Natural killer cell (primary cell): ENCODE data around the gene KRTAP10-10. TPM values are rescaled to one million over a fixed set of nuclear protein-coding genes. Genes with fewer than 3 reads are reported as not detected.
"Not testable (repeated sequence)": the region's sequence is repeated elsewhere in the genome, so short reads cannot be mapped to it uniquely, and the experiment has no call there.

Source experiments
- ATAC-seq, 3 donors: fragments of 150-1000 bp in 2 of 3; fragments of 200-7000 bp in 1 of 3; cut with Tn5 transposase; 1 replicate in 1 of 3; 2 replicates in 2 of 3; pipeline ENCODE4 v1.10.0; 2021; ENCODE audit warnings: mild to moderate bottlenecking in 2 of 3, moderate library complexity in 2 of 3
- DNase-seq, 2 donors: peaks; one replicate each; pipeline versions ENCODE4 v3.0.0 to v3.0.0-alpha.2; 2013 to 2021; ENCODE audit warnings: mixed read lengths in 1 of 2
- H3K27ac ChIP-seq: one replicate; pipeline ENCODE4 v1.5.1; 2013; ENCODE audit warnings: mild to moderate bottlenecking, low read length
- H3K27me3 ChIP-seq: one replicate; pipeline ENCODE4 v1.6.1; 2013; ENCODE audit warnings: low read length; ENCODE audit not compliant: control insufficient read depth, insufficient read depth
- H3K36me3 ChIP-seq: one replicate; pipeline ENCODE4 v1.6.1; 2013; ENCODE audit warnings: low read length; ENCODE audit not compliant: control insufficient read depth, insufficient read depth
- H3K4me1 ChIP-seq: one replicate; pipeline ENCODE4 v1.6.1; 2013; ENCODE audit warnings: low read length; ENCODE audit not compliant: control insufficient read depth, insufficient read depth
- H3K4me3 ChIP-seq: one replicate; pipeline ENCODE4 v1.5.1; 2013; ENCODE audit warnings: low read length
- H3K9me3 ChIP-seq: one replicate; pipeline ENCODE4 v1.6.1; 2013; ENCODE audit warnings: low read length; ENCODE audit not compliant: control insufficient read depth, insufficient read depth
- H3K27ac Mint-ChIP-seq, 2 donors: one replicate each; pipeline ENCODE4 v1.8.0; 2022; ENCODE audit warnings: mild to moderate bottlenecking in 2 of 2, mixed read lengths in 2 of 2, moderate library complexity in 1 of 2
- H3K27me3 Mint-ChIP-seq, 2 donors: one replicate each; pipeline ENCODE4 v1.8.0; 2022; ENCODE audit warnings: low read depth in 2 of 2, mixed read lengths in 2 of 2
- H3K36me3 Mint-ChIP-seq: one replicate; pipeline ENCODE4 v1.8.0; 2022; ENCODE audit warnings: mixed read lengths
- H3K4me1 Mint-ChIP-seq, 2 donors: one replicate each; pipeline ENCODE4 v1.8.0; 2022; ENCODE audit warnings: mixed read lengths in 2 of 2
- H3K4me3 Mint-ChIP-seq: one replicate; pipeline ENCODE4 v1.8.0; 2022; ENCODE audit warnings: mild to moderate bottlenecking, moderate library complexity, mixed read lengths
- H3K9me3 Mint-ChIP-seq, 2 donors: one replicate each; pipeline ENCODE4 v1.8.0; 2022; ENCODE audit warnings: mixed read lengths in 2 of 2
- whole genome bisulfite sequencing: methylation state at CpG from one replicate; pipeline ENCODE4 v1.1.7; 2013; ENCODE audit warnings: missing lambda C conversion rate; ENCODE audit not compliant: insufficient coverage; 5-methylcytosine and 5-hydroxymethylcytosine counted together
- intact Hi-C: fragments of 100-400 bp; cut with micrococcal nuclease; formaldehyde crosslinking; loops from one replicate; pipeline ENCODE4 v1.14.2; 2022
- total RNA-seq, 4 donors: library from RNA; stranded (reverse); fragments of 120-200 nt in 1 of 4; gene quantifications; one replicate each; pipeline versions ENCODE4 v1.2.3 to v1.2.4, GENCODE V29; 2013 to 2022
- TF ChIP-seq, protein P1 (sequence below): fragments of 200-600 bp; IDR thresholded peaks from one replicate; pipeline ENCODE4 v1.8.0; 2022; ENCODE audit warnings: antibody characterized with exemption

Gene KRTAP10-10
- total RNA-seq, 3 donors from 2014 or later (not counting 1 experiment from before 2014, with no cell fraction given) = not detected

DNA sequence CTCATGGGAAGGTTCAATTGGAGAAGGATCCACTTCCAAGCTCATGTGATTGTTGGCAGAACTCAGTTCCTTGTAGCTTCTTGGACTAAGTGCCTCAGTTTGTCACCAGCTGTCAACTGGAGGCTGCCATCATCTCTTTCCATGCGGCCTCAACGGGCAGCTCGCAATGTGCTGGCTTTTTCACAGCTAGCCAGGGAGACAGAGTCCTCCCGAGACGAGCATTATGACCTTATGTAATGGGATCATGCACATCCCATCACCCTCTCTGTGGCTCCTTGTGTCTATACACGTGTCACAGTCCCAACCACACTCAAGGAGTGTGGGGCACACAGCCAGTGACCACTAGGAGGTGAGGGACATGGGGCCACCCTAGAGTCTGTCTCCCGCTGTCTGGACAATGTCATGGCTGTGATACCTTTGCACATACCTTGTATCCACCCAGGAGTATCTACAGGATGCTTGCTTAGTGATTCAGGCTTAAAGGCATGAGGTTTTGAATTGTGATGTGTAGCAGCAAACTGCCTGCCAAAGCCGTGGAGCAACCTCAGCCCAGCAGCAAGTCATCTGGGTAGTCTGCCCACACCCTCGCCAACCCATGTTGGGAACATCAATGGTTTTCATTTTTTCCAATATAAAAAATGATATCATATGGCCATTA, 41.0 kb upstream of the KRTAP10-10 start:
- no peak for DNase-seq

GRCh38 chr21:44598061-44598460, 39.1 kb upstream of the KRTAP10-10 start:
- intact Hi-C loops = no loop called here
- Mint-ChIP-seq H3K36me3 (no peaks in the 10 kb centered on the region), H3K9me3 (peaks cover 2 to 3% of the 10 kb centered on the region in 2 donors), H3K27me3 (peaks cover 7 to 16% of the 10 kb centered on the region in 2 donors), H3K4me1 (no peaks in the 10 kb centered on the region), H3K4me3 (no peak overlapping the region), H3K27ac (no peak overlapping the region)
- Histone ChIP-seq H3K4me3 (no peak overlapping the region), H3K36me3 (no peaks in the 10 kb centered on the region), H3K9me3 (no peaks in the 10 kb centered on the region), H3K27ac (no peak overlapping the region), H3K27me3 (no peaks in the 10 kb centered on the region), H3K4me1 (no peaks in the 10 kb centered on the region)
- ATAC-seq (no peak), DNase-seq (no peak)
- TF ChIP-seq, protein P1, sequence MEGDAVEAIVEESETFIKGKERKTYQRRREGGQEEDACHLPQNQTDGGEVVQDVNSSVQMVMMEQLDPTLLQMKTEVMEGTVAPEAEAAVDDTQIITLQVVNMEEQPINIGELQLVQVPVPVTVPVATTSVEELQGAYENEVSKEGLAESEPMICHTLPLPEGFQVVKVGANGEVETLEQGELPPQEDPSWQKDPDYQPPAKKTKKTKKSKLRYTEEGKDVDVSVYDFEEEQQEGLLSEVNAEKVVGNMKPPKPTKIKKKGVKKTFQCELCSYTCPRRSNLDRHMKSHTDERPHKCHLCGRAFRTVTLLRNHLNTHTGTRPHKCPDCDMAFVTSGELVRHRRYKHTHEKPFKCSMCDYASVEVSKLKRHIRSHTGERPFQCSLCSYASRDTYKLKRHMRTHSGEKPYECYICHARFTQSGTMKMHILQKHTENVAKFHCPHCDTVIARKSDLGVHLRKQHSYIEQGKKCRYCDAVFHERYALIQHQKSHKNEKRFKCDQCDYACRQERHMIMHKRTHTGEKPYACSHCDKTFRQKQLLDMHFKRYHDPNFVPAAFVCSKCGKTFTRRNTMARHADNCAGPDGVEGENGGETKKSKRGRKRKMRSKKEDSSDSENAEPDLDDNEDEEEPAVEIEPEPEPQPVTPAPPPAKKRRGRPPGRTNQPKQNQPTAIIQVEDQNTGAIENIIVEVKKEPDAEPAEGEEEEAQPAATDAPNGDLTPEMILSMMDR = no peak
- 88% methylated on average over 11 of the region's 11 CpGs for WGBS

More for the DNA sequence above, 41.0 kb upstream of the KRTAP10-10 start:
- Mint-ChIP-seq H3K9me3 (peaks cover 2 to 3% of the 10 kb centered on the region in 2 donors), H3K4me1 (peaks cover 0 to 5% of the 10 kb centered on the region in 2 donors), H3K27ac (no peak overlapping the region), H3K4me3 (no peak overlapping the region), H3K27me3 (peaks cover 13 to 17% of the 10 kb centered on the region in 2 donors), H3K36me3 (no peaks in the 10 kb centered on the region)
- Histone ChIP-seq H3K36me3 (no peaks in the 10 kb centered on the region), H3K27ac (no peak overlapping the region), H3K4me1 (no peaks in the 10 kb centered on the region), H3K27me3 (no peaks in the 10 kb centered on the region), H3K9me3 (no peaks in the 10 kb centered on the region), H3K4me3 (no peak overlapping the region)
- 88% methylated on average over 9 of the region's 9 CpGs for WGBS
- ATAC-seq = no peak
- intact Hi-C loops = no loop called here
- TF ChIP-seq, protein P1 = no peak

DNA sequence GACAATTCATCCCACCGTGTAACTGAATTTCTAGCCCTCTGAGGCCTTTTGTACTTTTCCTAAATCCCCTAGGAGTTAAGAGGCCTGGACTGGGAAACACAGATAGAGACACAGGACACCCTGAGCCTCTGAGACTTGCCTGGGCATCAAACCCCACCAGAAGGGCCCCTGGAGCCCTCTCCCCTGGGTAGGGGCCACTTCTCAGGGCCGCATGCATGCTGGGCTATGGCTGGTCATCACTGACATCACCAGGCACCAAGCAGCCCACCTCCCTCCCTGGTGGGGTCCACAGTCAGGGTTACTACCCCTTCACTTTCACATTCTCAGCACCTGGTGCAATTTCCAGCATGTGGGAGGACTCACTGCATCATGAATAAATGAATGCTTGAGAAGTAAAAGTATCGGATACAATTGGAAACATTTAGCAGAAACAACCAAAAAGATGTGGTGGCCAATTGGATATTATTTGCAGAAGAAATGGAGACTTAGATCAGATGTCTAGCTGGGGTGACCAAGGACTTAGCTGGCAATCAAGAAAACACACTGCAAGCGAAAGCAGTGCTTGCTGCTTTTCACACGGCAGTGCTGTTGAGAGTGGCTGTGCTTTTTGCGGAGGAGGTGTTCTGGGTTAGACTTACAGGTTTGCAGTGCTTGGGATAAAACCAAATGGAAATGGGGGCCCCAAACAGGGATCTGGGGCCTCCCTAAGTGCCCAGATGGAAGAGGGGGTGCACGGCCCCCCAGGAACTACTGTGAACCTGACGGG, 37.7 kb upstream of the KRTAP10-10 start:
- H3K27ac Mint-ChIP-seq = no peak overlapping the region

GRCh38 chr21:44600118-44600978, 36.8 kb upstream of the KRTAP10-10 start, which contains the start of gene KRTAP10-7:
KRTAP10-7 (plus strand) TSS chr21:44600597; CDS start chr21:44600622, 25 bp downstream.
- H3K4me1 ChIP-seq, H3K4me1 Mint-ChIP-seq, H3K27ac Mint-ChIP-seq, H3K36me3 Mint-ChIP-seq, H3K36me3 ChIP-seq, H3K9me3 Mint-ChIP-seq, H3K27ac ChIP-seq, H3K27me3 ChIP-seq, H3K9me3 ChIP-seq, H3K4me3 ChIP-seq, intact Hi-C loops, DNase-seq, H3K4me3 Mint-ChIP-seq, ATAC-seq: not testable (repeated sequence)
- WGBS = 87% methylated on average over 23 of the region's 23 CpGs
- H3K27me3 Mint-ChIP-seq = peaks cover 13 to 20% of the 10 kb centered on the region in 2 donors

More for the DNA sequence above, 37.7 kb upstream of the KRTAP10-10 start:
- no peaks in the 10 kb centered on the region for H3K4me1 Mint-ChIP-seq
- no peaks in the 10 kb centered on the region for H3K36me3 Mint-ChIP-seq
- no peak for ATAC-seq
- H3K27me3 ChIP-seq = no peaks in the 10 kb centered on the region
- no peak overlapping the region for H3K4me3 Mint-ChIP-seq
- DNase-seq = no peak
- no peak overlapping the region for H3K4me3 ChIP-seq
- 83% methylated on average over 8 of the region's 8 CpGs for WGBS
- peaks cover 11 to 13% of the 10 kb centered on the region in 2 donors for H3K27me3 Mint-ChIP-seq
- TF ChIP-seq, protein P1 = no peak
- H3K4me1 ChIP-seq = no peaks in the 10 kb centered on the region
- no peaks in the 10 kb centered on the region for H3K9me3 ChIP-seq
- intact Hi-C loops = no loop called here
- no peak overlapping the region for H3K27ac ChIP-seq
- no peaks in the 10 kb centered on the region for H3K36me3 ChIP-seq
- peaks cover 2 to 3% of the 10 kb centered on the region in 2 donors for H3K9me3 Mint-ChIP-seq

DNA sequence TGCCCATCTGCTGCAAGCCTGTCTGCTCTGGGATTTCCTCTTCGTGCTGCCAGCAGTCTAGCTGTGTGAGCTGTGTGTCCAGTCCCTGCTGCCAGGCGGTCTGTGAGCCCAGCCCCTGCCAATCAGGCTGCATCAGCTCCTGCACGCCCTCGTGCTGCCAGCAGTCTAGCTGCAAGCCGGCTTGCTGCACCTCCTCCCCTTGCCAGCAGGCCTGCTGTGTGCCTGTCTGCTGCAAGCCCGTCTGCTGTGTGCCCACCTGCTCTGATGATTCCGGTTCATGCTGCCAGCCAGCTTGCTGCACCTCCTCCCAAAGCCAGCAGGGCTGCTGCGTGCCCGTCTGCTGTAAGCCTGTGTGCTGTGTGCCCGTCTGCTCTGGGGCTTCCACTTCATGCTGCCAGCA, 36.1 kb upstream of the KRTAP10-10 start:
- H3K4me1 Mint-ChIP-seq, H3K9me3 ChIP-seq, H3K27me3 ChIP-seq, H3K27ac Mint-ChIP-seq, intact Hi-C loops, H3K36me3 ChIP-seq, ATAC-seq, H3K27ac ChIP-seq, H3K4me3 Mint-ChIP-seq, H3K4me1 ChIP-seq, H3K9me3 Mint-ChIP-seq, DNase-seq, H3K4me3 ChIP-seq, H3K36me3 Mint-ChIP-seq: not testable (repeated sequence)
- WGBS = 87% methylated on average over 10 of the region's 10 CpGs
- peaks cover 17 to 27% of the 10 kb centered on the region in 2 donors for H3K27me3 Mint-ChIP-seq
